OCI-LY7 (cell line): ENCODE data around the gene RASAL1. TPM values are rescaled to one million over a fixed set of nuclear protein-coding genes. Genes with fewer than 3 reads are reported as not detected.

Source experiments
- BruUV-seq: library from RNA; stranded (reverse); fragments of 400-500 nt; replicated peaks from 2 replicates; lab custom pipeline; 2021; lab: Mats Ljungman, UMichigan
- CTCF ChIA-PET: fragments of 300-600 bp; sonication (Branson Sonifier 250); formaldehyde crosslinking; loops from one replicate; lab custom pipeline; 2022; ENCODE audit warnings: antibody characterized with exemption; ENCODE audit not compliant: unreplicated experiment; lab: Charles Lee
- POLR2A ChIA-PET: fragments of 300-600 bp; sonication (Branson Sonifier 250); formaldehyde crosslinking; loops from one replicate; lab custom pipeline; 2022; ENCODE audit warnings: antibody characterized with exemption; lab: Charles Lee
- DNase-seq: peaks from one replicate; pipeline ENCODE4 v3.0.0-alpha.2; 2015; ENCODE audit warnings: low spot score
- H2AFZ ChIP-seq: fragments of 200-600 bp; sonication (generic), shearing (Covaris generic); 2 replicates; pipeline ENCODE4 v1.6.1; 2014; ENCODE audit warnings: mild to moderate bottlenecking, antibody characterized with exemption, low read length, moderate library complexity
- H3K27ac ChIP-seq: fragments of 200-600 bp; sonication (generic); 2 replicates; pipeline ENCODE4 v1.5.1; 2014; ENCODE audit warnings: mixed run types, low read depth, mild to moderate bottlenecking, moderate library complexity, low read length, inconsistent platforms; ENCODE audit not compliant: poor library complexity, severe bottlenecking
- H3K36me3 ChIP-seq: fragments of 200-600 bp; sonication (generic); 2 replicates; pipeline ENCODE4 v1.6.1; 2014; ENCODE audit warnings: mild to moderate bottlenecking, antibody characterized with exemption, low read length, moderate library complexity, mixed read lengths; ENCODE audit not compliant: insufficient read depth
- H3K4me1 ChIP-seq: fragments of 200-600 bp; sonication (generic); 2 replicates; pipeline ENCODE4 v1.5.1; 2014; ENCODE audit warnings: mild to moderate bottlenecking, low read length; ENCODE audit not compliant: insufficient read depth, poor library complexity, severe bottlenecking
- H3K4me2 ChIP-seq: fragments of 200-600 bp; sonication (generic); 2 replicates; pipeline ENCODE4 v1.6.1; 2014; ENCODE audit warnings: mild to moderate bottlenecking, low read length
- H3K4me3 ChIP-seq: fragments of 200-600 bp; sonication (generic); 2 replicates; pipeline ENCODE4 v1.5.1; 2014; ENCODE audit warnings: mild to moderate bottlenecking, low read depth, low read length; ENCODE audit not compliant: poor library complexity, severe bottlenecking
- H3K79me2 ChIP-seq: fragments of 200-600 bp; sonication (generic); 2 replicates; pipeline ENCODE4 v1.6.1; 2016; ENCODE audit warnings: low read depth, mild to moderate bottlenecking, low read length, moderate library complexity, mixed read lengths; ENCODE audit not compliant: insufficient read depth
- H3K9me2 ChIP-seq: fragments of 200-600 bp; sonication (generic); 2 replicates; pipeline ENCODE4 v1.6.1; 2016; ENCODE audit warnings: mild to moderate bottlenecking, low read length, mixed read lengths; ENCODE audit not compliant: insufficient read depth
- H3K9me3 ChIP-seq: fragments of 200-600 bp; sonication (generic); 2 replicates; pipeline ENCODE4 v1.6.1; 2014; ENCODE audit warnings: mild to moderate bottlenecking, mixed run types, low read length, mixed read lengths
- H4K20me1 ChIP-seq: fragments of 200-600 bp; sonication (generic); 2 replicates; pipeline ENCODE4 v1.6.1; 2014; ENCODE audit warnings: mild to moderate bottlenecking, antibody characterized with exemption, low read length, moderate library complexity, mixed read lengths; ENCODE audit not compliant: insufficient read depth
- EZH2phosphoT487 ChIP-seq: fragments of 200-600 bp; sonication (generic); IDR thresholded peaks from 2 replicates; pipeline ENCODE4 v1.6.1; 2018; ENCODE audit warnings: low read depth, borderline replicate concordance, mild to moderate bottlenecking, mixed run types, antibody characterized with exemption, low read length, moderate library complexity, mixed read lengths
- intact Hi-C: fragments of 100-400 bp; cut with micrococcal nuclease; formaldehyde crosslinking; loops from one replicate; pipeline ENCODE4 v1.10.0; 2022; ENCODE audit not compliant: unreplicated experiment
- total RNA-seq, 2 experiments: library from RNA; depleted of rRNA in 1 of 2; stranded (reverse); fragments of >200 nt in 1 of 2; shearing (Covaris generic) in 1 of 2; gene quantifications; 2 replicates each; pipeline ENCODE4 v1.2.3, GENCODE V29; 2014 to 2022
- TF ChIP-seq, protein P1 (sequence below): fragments of 200-600 bp; sonication (generic); conservative IDR thresholded peaks from 2 replicates; pipeline ENCODE4 v1.5.1; 2014; ENCODE audit warnings: mild to moderate bottlenecking, antibody characterized with exemption, low read length, moderate library complexity, mixed read lengths

Gene RASAL1
- total RNA-seq, 2 experiments from 2014 or later: 74.4 to 89.1 TPM

DNA sequence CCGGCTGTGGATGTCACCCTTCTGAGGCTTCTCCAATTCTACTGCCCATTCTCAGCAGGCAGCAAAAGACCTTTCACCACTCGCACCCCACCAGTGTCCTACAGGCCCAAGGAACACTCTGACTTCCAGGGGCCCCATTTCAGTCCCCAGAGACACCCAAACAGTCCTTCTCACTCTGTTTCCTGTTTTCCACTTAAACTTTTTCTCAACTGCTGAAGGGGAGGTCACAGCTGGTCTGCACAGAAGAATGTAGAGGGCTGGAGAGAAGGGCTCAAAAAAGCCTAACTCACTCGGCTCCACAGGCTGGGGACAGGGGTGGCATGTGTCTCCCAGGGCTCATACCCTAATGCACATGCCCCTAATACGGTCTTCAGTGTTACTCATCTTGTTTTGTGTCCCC lies 83.2 kb downstream of the RASAL1 start:
- Histone ChIP-seq H3K79me2 (peaks cover 40% of the 10 kb centered on the region), H4K20me1 (no peaks in the 10 kb centered on the region), H3K9me2 (no peaks in the 10 kb centered on the region), H3K4me3 (peak overlapping the region; percentile 48), H3K27ac (peak overlapping the region; percentile 97), H3K36me3 (peaks cover 14% of the 10 kb centered on the region), H3K4me1 (peaks cover 88% of the 10 kb centered on the region), H2AFZ (no peak overlapping the region), H3K9me3 (no peaks in the 10 kb centered on the region), H3K4me2 (peak overlapping the region; percentile 75)
- CTCF ChIA-PET: interaction anchor here (0.6 kb wide), 1 partner anchor 16 kb away, joined by 3 read pairs; no protein-coding TSS in a partner anchor
- POLR2A ChIA-PET: interaction anchor here (1.3 to 16.3 kb wide), 2 partner anchors 15 to 119 kb away, joined by 10 to 235 read pairs; no protein-coding TSS in a partner anchor
- TF ChIP-seq, protein P1, sequence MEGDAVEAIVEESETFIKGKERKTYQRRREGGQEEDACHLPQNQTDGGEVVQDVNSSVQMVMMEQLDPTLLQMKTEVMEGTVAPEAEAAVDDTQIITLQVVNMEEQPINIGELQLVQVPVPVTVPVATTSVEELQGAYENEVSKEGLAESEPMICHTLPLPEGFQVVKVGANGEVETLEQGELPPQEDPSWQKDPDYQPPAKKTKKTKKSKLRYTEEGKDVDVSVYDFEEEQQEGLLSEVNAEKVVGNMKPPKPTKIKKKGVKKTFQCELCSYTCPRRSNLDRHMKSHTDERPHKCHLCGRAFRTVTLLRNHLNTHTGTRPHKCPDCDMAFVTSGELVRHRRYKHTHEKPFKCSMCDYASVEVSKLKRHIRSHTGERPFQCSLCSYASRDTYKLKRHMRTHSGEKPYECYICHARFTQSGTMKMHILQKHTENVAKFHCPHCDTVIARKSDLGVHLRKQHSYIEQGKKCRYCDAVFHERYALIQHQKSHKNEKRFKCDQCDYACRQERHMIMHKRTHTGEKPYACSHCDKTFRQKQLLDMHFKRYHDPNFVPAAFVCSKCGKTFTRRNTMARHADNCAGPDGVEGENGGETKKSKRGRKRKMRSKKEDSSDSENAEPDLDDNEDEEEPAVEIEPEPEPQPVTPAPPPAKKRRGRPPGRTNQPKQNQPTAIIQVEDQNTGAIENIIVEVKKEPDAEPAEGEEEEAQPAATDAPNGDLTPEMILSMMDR: no peak
- no peak for TF ChIP-seq EZH2phosphoT487
- peak; percentile 88 for DNase-seq
- no TSS peak for BruUV-seq
- intact Hi-C loops: loop anchor here (1.0 kb wide), 1 partner anchor 23 kb away; no protein-coding TSS in a partner anchor

DNA sequence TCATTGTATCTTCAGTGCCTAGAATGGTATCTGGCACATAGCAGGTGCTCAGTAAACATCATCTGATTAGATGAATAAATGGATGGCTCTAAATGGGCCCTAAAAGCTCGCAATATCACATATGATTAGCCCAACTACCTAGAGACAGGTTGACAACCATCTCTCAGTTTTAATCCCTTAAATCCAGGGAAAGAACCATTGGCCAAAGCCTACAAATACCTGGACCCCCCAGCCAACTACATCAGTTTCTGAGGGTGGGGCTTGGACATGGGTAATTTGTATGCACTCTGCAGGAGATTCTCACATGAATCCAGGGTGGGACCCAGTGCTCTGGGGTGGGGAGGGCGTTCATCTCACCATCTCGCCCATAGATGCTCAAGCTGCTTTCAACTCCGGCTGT lies 83.8 kb downstream of the RASAL1 start:
- Histone ChIP-seq H3K36me3 (peaks cover 8% of the 10 kb centered on the region; the same call in 1 of the 2 replicates), H3K27ac (peak overlapping the region; percentile 97), H3K4me3 (peak overlapping the region; percentile 48), H3K9me2 (no peaks in the 10 kb centered on the region), H3K4me2 (peak overlapping the region; percentile 75), H3K9me3 (no peaks in the 10 kb centered on the region), H3K79me2 (peaks cover 34% of the 10 kb centered on the region), H2AFZ (no peak overlapping the region), H3K4me1 (peaks cover 88% of the 10 kb centered on the region), H4K20me1 (no peaks in the 10 kb centered on the region)
- TF ChIP-seq, protein P1: no peak
- TF ChIP-seq EZH2phosphoT487: no peak
- no TSS peak for BruUV-seq
- DNase-seq: peak; percentile 42
- ChIA-PET POLR2A (interaction anchor here (1.3 to 16.3 kb wide), 9 partner anchors 15 to 135 kb away, joined by 3 to 235 read pairs (median 4); partner anchors contain the start of gene RITA1), CTCF (interaction anchor here (0.6 to 2.1 kb wide), 2 partner anchors 12 to 15 kb away, joined by 3 to 7 read pairs; no protein-coding TSS in a partner anchor)
- intact Hi-C loops: loop anchor here (1.0 kb wide), 3 partner anchors 24 to 84 kb away; partner anchors contain the start of gene RASAL1

DNA sequence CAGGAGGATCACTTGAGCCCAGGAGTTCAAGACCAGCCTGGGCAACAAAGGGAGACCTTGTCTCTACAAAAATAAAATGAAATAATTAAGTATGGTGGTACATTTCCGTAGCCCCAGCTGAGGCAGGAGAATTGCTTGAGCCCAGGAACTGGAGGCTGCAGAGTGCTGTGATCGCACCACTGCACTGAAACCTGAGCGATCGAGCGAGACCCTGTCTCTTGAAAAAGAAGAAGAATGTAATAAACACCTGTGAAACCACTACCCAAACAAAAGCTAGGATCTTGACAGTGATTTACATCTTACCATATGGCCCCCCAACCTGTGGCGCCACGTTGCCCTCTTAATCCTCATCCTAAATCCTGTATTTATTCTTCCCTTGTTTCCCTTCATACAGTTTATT lies 84.8 kb downstream of the RASAL1 start:
- peaks cover 88% of the 10 kb centered on the region for H3K4me1 ChIP-seq
- H4K20me1 ChIP-seq: no peaks in the 10 kb centered on the region
- intact Hi-C loops: loop anchor here (1.0 kb wide), 3 partner anchors 42 to 85 kb away; partner anchors contain the start of gene RASAL1
- peaks cover 6% of the 10 kb centered on the region; the same call in 1 of the 2 replicates for H3K36me3 ChIP-seq
- peak; percentile 96 for DNase-seq
- ChIA-PET POLR2A (interaction anchor here (0.9 to 16.3 kb wide), 10 partner anchors 16 to 135 kb away, joined by 3 to 235 read pairs (median 4); partner anchors contain the start of gene RITA1), CTCF (interaction anchor here (0.7 to 2.1 kb wide), 4 partner anchors 11 to 102 kb away, joined by 3 to 7 read pairs (median 3); no protein-coding TSS in a partner anchor)
- no TSS peak for BruUV-seq
- H3K4me2 ChIP-seq: peak overlapping the region; percentile 75
- H3K9me2 ChIP-seq: no peaks in the 10 kb centered on the region
- H2AFZ ChIP-seq: no peak overlapping the region
- H3K4me3 ChIP-seq: peak overlapping the region; percentile 48
- H3K27ac ChIP-seq: peak overlapping the region; percentile 97
- H3K9me3 ChIP-seq: no peaks in the 10 kb centered on the region
- H3K79me2 ChIP-seq: peaks cover 24% of the 10 kb centered on the region
- no peak for TF ChIP-seq EZH2phosphoT487
- TF ChIP-seq, protein P1: no peak
